HG03354 (cell line): Measurements from ENCODE around the gene NT5DC1.

Source experiments
- ATAC-seq: cut with Tn5 transposase; IDR thresholded peaks from one replicate; pipeline ENCODE4 v1.9.1; 2021; ENCODE audit warnings: mild to moderate bottlenecking; ENCODE audit not compliant: unreplicated experiment, poor library complexity, severe bottlenecking

The NT5DC1 gene

DNA sequence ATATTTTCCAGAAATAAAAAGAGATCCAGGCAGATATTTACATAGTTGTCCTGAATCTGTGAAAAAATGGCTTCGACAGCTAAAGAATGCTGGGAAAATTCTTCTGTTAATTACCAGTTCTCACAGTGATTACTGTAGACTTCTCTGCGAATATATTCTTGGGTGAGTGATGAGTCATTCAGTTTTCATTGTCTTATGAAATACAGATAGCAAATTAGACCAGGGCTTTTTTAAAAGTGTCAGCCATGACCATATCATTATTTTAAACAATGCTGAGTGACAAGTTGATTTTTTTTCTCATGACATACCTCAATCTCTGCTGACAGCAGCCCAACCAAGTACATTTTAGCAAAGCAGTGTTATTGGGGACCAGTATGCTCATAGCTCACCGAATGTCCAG, 120.4 kb downstream of the NT5DC1 start:
- ATAC-seq = no peak

DNA sequence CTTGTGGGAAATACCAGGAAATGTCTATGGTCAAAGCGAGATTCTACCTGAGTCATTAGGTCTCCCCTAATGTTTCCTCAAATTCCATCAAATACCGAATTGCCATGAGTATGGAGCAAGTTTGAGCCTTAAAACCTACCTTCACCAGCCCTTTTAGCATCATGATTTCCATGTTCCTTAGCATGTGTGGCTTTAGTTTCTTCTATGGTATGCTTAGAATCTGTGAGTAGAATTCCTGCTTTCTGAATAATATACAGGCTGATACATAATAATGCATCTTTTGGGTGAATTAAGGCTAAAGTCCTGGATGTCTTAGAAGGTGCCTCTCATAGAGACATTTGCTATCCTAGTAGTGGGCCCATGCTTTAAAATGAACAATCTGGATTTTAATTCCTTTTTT, 121.3 kb downstream of the NT5DC1 start:
- no peak for ATAC-seq

DNA sequence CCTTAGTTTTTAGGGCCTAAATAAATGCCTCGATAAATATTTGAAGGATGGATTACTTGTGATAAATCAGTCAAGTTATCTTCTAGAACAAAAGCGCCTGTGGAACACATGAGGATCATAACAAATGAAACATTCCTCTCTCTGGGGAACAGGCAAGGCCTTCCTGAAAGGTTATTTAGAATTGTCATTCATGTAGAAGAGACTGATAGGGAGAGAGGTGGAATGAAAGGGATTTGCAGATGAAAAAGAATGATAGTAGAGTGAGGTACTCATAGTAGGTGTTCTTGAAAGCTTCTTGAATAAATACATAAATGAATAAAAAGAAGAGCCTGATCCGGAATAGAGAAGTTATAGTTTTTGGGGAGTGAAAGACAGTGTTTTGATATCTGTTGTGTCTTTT, 122.7 kb downstream of the NT5DC1 start:
- ATAC-seq = no peak

DNA sequence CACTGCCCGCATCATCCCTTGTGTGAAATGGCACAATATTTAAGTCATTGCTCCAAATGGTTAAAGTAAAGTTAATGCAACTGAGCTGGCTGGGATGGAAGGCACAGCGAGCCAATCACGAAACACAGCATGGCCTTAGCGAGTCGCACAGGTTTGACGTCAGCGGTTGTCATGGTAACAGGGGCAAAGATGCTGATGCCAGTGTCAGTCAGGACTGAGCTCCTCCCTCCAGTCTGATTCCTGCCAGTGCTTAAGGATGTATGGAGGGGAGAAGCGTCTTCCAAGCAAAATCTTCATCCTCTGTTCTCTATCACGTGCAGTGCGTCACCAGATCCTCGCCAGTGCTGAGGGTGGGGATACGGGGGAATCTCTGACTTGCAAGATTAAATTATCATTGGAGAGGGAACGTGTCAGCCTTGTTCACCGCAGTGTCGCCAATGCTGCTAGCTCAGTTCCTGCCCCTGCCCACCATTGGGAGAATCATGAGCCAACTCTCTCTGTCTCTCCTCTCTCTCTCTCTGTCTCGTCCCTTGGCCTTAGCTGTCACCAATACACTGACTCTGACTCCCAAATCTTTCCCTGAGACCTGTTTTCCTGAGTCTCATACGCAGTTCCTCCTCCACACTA, 128.7 kb downstream of the NT5DC1 start:
- peak; percentile 54 for ATAC-seq

DNA sequence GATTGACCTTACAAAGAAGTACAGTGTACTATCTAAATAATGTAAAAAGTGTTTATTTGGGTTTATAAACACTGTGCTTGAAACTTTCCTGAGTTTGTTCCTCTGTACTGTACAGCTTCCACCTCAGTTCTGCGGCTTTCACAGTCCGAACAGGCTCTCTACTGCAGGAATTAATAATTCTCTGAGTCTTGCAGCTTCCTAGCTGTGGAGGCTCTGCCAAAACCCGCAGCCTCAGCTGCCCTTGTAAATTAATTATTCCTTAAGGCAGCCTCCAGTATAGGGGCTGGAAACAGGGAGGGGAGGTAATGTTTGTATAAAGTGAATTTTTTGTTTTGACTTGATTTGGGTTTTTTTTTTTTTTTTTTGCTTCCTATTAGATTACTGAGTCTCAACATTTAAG, 134.0 kb downstream of the NT5DC1 start:
- no peak for ATAC-seq

DNA sequence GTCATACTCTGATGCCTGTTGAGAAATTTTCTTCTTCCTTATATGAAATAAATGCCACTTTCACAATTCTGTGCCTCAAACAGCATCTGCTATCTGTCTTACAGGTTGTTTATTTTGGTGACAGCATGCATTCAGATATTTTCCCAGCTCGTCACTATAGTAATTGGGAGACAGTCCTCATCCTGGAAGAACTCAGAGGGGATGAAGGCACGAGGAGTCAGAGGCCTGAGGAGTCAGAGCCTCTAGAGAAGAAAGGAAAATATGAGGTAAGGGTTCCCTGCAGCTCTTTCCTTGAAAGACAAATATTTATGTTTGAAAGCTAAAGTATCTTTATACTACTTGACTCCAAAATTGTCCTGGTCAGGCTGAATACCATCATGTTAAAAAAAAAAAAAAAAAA, 137.4 kb downstream of the NT5DC1 start:
- no peak for ATAC-seq

DNA sequence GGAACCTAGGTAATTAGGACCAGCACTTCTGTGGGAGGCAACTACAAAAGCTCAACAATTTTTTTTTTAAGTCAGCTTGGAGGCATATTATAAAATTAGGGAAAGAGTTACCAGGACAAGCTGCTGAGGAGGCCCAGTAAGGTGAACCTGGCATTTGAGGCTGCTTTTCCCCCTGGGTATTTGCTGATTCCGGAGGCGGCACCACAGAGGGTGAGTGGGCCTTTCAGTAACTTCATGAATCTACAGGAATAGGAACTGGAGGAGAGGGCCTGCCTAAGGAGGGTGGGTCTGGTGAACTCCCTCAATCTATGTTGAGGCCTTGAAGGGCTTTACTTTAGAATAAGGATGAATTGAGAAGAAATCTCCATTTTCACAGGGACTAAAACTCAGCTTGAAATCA, 138.6 kb downstream of the NT5DC1 start:
- no peak for ATAC-seq

DNA sequence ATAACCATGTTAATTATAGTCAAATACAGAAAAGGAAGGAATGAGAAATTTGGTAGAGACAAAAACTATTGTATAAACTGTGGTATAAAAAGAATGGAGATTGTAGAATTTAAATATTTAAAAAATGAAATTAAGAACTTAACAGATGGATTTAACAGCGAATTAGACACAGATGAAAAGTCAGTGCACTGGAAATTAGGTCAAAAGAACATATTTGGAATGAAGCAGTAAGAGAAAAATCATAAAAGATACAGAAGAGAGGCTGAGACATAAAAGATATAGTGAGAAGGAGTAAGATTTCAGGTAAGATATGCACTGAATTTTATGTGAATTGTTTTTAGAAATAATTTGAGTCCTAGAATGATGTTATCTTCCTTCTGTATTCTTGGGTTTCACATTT, 139.2 kb downstream of the NT5DC1 start:
- no peak for ATAC-seq

DNA sequence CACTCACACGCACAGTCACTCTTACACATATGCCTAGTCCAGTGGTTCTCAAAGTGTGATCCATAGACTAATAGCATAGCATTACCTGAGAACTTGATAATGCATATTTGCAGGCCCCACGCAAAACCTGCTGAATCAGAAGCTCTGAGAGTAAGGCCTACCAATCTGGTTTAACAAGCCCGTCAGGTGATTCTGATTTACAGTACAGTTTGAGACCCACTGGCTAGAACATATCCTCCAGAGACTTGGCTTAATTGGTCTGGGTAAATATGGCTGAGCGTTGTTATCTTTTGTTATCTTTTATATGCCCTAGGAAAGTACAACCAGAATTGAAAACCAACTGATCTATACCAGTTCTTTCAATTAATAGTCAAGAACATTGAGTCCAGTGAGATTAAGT, 143.6 kb downstream of the NT5DC1 start:
- no peak for ATAC-seq

DNA sequence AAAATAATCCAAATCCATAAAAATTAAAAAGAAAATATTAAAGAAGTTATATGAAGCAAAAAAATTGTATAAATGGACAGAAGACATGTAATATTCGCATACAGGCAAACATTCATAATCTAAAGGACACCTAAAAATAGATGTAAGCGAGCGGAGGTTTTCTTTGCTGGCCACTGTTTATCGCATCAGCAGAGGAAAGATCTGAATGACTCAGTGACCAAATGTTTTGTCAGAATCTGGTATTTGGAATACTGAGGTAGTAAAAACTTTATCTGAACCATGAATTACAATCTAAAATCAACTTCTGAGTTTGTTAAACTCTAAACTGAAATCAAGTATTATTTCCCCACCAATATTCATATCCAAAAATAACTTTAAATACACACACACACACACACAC, 145.4 kb downstream of the NT5DC1 start:
- no peak for ATAC-seq

DNA sequence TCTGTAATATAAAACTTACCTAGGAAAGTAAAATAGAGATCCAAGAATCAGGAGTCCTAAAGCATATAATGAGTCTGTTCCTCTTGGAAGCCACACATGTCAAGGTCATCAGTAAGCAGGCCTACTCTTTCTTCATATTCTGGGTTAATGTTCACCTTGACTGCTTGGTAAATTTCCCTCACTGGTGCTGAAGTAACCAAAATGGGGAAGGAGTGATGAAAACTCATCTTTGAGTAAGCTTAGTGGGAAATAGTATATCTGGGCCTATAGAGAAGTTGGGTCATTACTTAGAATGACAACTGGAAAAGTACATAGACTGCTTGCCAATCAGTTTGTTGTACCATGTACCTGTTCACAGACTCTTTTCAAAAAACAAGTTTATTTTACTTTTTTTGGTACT, 146.6 kb downstream of the NT5DC1 start:
- no peak for ATAC-seq

DNA sequence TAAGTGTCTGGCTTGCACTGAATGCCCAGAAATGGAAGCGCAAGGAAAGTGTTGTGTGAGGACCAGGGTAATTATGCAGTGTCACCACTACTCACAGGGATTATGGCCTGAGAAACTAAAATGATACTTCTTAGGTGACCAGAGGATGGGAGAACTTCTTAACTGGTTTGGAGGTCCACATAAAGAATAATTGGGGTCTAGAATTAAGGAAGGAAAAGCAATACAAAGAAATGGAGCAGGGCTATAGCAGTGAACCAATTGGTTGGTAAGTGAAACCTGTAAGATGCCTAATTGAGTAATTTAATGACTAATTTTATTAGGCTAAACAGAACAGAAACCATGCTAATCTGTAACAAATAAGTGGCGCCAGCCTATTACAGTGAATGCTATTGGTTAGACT, 147.9 kb downstream of the NT5DC1 start:
- ATAC-seq = no peak

DNA sequence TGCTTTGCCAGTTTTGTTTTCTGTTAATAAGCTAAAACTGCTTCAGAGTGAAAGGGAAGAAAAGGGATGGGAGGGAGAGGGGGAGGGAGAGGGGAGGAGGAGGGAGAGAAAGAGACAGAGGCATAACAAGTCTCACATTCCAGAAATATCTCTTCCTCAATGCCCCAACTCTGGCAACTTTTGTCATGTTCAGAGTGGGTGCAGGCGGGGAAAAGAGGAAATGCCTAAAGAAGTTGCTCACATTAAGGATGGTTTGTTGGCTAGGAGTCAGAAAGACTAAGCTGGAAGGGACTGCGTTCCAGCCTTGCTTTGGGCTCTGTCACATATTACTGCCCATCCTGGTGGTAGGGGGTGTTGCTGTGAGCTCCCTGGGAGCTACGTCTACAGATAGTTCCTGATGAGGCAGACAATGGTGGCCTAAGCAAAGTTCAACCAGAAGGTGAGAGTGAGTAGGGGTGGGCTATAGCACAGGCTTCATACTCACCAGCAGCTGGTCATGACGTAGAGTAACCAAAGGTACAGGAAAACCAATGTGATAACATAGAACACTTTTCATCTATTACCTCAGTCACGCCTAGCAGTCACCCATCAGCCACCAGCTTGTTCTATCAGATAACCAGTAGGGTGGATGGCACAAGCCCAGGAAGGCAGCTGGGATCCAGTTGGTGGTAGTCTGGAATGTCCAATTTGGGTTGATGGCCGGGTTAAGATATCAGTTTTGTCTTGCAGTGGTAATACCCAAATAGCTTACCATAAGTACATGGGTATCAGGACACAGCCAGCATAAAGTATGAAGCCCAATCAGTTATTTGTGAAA, 151.1 kb downstream of the NT5DC1 start:
- no peak for ATAC-seq

DNA sequence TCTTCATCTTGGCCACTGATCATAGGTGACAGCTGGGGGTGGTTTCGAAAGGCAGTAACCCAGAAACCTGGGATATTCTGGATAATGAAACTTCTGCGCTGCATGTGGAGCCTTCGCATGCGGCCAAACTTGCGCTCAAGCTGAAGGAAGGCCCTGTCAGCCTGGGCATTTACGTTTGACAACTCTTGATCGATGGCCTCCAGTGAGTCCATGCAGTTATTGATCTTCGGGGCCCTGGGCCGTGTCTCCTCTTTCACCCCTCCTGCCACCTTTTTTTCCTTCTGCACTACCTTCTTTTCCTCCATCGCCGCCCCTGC, 152.5 kb downstream of the NT5DC1 start:
- ATAC-seq = no peak

DNA sequence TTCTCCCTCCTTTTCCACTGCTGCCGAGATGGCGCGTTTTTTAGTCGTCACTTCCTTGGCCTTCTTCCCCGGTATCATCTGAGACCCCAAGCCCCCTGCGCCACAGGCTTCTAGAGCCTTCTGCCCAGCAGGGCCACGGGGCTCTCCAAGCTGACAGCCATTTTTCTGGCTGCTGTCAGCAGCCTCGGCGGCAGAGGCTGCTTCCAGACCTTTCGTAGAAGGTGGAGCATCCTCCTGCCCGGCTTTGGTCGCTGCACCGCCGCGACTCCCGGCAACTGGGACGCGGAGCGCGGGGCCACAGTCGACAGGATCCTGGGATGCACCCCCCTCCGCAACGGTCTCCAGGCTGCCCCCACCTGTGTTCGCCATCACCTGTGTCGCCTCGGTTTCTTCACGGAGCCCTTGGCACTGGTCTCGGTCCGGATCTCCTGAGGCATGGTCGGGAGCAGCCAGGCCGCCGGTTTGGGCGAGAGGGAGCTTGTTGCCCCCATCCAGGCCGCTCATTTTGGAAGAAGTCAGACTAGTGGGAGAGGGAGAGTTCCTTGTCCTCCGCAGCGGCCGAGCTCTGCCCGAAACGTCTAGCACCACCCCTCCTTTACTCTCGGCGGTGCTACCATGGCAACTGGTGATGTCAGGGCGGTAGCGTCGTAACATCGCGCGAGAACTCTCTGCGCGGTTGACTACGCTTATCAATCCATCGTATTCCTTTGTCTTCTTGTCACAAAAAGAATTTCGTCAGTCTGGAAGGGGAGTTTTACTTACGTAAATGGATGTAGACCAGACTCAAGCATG, 153.0 kb downstream of the NT5DC1 start, which contains the start of gene TSPYL4:
Gene TSPYL4, minus strand, starts transcription at position 571 of the 792 bp plus-strand sequence. Its CDS starts 67 bp downstream, at position 504.
- peak; percentile 100 for ATAC-seq

DNA sequence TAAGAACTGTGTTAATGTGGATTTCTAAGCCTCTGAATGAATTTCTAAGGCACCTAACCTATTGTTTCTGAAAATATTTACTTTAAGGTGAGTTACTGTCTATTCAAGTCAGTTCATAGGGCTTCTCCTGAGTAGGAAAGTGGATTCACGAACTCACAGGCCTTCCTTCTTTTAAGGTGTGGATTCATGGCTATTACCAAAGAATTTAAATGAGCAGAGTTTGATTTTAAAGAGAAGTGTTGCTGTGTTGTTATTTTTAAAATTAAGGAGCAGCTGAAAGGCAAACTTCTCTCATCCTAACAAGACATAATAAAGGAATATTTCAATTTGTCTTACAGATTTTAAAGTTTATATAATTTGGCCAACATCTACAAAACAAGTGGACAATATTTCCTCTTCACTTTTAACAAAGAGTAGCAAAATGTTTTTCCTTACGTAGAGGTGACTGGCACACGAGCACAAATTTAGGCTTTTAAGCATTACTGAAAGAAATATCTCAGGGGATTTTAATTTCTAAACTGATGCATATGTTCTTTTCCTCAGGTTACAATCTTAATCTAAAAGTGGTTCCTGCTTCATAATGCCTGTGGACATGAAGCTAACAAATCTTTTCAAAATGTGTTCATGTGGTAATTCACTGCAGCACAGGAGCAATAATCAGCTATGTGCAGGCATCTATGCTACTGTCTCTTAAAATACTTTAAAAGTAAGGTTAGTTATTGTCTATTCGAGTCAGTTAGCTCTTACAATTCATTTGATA, 153.8 kb downstream of the NT5DC1 start:
- ATAC-seq = peak; percentile 24

DNA sequence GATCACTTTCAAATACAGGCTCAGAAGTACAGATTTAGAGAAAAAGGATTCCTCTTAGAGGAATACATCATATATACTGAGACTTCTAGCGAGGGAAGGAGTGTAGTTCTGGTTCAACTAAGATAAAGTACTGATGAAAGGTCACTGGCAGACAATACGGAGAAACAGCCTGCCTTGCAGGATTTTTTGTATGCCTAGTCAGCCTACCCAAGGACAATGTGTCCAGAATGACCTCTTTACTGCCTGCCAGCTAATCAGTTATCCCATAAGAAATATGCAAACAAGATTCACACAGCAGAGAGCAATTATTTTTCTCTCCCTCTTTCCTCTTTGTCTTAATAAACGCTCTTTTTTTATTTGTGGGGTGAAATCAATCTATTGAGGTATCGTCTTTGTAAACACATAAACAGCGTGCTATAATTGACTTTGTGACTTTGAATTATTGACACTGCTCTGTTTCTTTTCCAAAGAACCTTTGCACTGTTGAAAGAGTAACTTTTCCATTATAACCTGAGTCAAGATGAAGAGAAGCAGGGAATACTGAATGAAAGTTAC, 154.7 kb downstream of the NT5DC1 start:
- ATAC-seq = no peak

DNA sequence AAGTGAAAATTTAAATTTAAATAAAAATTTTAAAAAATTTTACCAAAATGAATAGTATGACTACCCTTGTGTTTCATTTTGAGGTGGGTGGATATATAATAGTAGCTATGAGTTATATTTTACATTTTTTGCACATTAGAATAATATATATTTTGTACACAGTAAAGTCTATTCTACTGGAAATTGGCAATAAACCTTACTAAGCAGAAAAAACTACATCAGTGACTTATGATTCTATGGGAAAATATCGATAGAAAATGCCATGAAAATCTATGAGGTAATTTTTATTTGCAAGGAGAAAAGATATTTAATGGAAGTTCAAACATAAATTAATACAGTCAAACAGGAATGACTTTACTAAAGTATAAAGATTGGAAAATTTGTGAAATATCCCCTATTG, 156.0 kb downstream of the NT5DC1 start:
- ATAC-seq = no peak

DNA sequence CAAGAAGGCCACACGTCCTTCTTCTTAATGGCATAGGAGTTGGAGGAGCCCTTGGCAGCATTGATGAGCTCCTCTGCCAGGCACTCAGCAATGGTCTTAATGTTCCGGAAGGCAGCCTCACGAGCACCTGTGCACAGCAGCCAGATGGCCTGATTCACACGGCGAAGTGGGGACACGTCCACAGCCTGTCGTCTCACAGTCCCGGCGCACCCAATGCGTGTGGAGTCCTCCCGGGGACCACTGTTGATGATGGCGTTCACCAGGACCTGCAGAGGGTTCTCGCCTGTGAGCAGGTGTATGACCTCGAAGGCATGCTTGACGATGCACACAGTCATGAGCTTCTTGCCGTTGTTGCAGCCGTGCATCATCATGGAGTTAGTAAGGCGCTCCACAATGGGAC, 157.9 kb downstream of the NT5DC1 start:
- no peak for ATAC-seq

DNA sequence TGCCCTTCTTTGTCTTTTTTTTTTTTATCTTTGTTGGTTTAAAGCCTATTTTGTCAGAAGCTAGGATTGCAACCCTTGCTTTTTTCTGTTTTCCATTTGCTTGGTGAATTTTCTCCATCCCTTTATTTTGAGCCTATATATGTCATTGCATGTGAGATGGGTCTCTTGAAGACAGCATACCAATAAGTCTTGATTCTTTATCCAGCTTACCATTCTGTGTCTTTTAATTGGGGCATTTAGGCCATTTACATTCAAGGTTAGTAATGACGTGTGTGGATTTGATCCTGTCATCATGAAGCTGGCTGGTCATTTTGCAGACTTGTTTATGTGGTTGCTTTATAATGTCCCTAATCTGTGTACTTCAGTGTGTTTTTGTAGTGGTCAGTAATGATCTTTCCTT, 162.7 kb downstream of the NT5DC1 start:
- no peak for ATAC-seq
